ENCODE measurements around the gene TMEM163. TPM values are rescaled to one million over a fixed set of nuclear protein-coding genes. Genes with fewer than 3 reads are reported as not detected.

Gene TMEM163
- total and polyA plus RNA-seq, 8 donors, result 14.8 to 30.5 (median 20.5) TPM

GRCh38 chr2:134601264-134601663 lies 117.5 kb downstream of the TMEM163 start:
- FAIRE-seq (no peak), DNase-seq (no peak), ATAC-seq (peak in 2 of 4 donors; percentile 22 to 23)
- intact Hi-C loops (cut with DNase I), result no loop called here
- no peak overlapping the region for H3K27ac ChIP-seq
- H3K9me3 ChIP-seq, result no peaks in the 10 kb centered on the region
- H3K36me3 ChIP-seq, result no peaks in the 10 kb centered on the region
- TF ChIP-seq CTCF (IDR thresholded peaks at IDR 0.05), result no peak
- 81% methylated on average over 11 of the region's 11 CpGs for WGBS, 2 donors
- H3K4me1 ChIP-seq, result no peaks in the 10 kb centered on the region
- no peaks in the 10 kb centered on the region for H3K27me3 ChIP-seq
- no peak overlapping the region for H3K4me3 ChIP-seq

- no peak overlapping the region for H3K27ac ChIP-seq
- no peak for TF ChIP-seq CTCF (IDR thresholded peaks at IDR 0.05)
- no peaks in the 10 kb centered on the region for H3K9me3 ChIP-seq
- no peak for FAIRE-seq
- H3K27me3 ChIP-seq, result no peaks in the 10 kb centered on the region
- intact Hi-C loops (cut with DNase I), result no loop called here
- H3K4me1 ChIP-seq, result no peaks in the 10 kb centered on the region
- H3K4me3 ChIP-seq, result no peak overlapping the region
- 82 to 84% methylated on average over 2 of the region's 2 CpGs for WGBS, 2 donors
- ATAC-seq, result no peak
- no peaks in the 10 kb centered on the region for H3K36me3 ChIP-seq
- DNase-seq, result no peak
Measured at GRCh38 chr2:134600208-134600607, 118.6 kb downstream of the TMEM163 start.

- FAIRE-seq, result no peak
Measured at GRCh38 chr2:134599236-134599635, 119.6 kb downstream of the TMEM163 start.

GRCh38 chr2:134594399-134594798 lies 124.4 kb downstream of the TMEM163 start:
- Histone ChIP-seq H3K27me3 (no peaks in the 10 kb centered on the region), H3K9me3 (peaks cover 0 to 3% (median 0%) of the 10 kb centered on the region in 4 donors), H3K27ac (no peak overlapping the region), H3K36me3 (no peaks in the 10 kb centered on the region), H3K4me1 (no peaks in the 10 kb centered on the region), H3K4me3 (no peak overlapping the region)
- WGBS, 2 donors, result 56 to 65% methylated on average over 6 of the region's 6 CpGs
- FAIRE-seq (no peak), DNase-seq (no peak), ATAC-seq (peak in 3 of 4 donors; percentile 47 to 76 (median 59))
- intact Hi-C loops (cut with DNase I), result no loop called here
- TF ChIP-seq CTCF (IDR thresholded peaks at IDR 0.05), result no peak

More at GRCh38 chr2:134599236-134599635, 119.6 kb downstream of the TMEM163 start:
- no peak overlapping the region for H3K27ac ChIP-seq
- H3K27me3 ChIP-seq, result no peaks in the 10 kb centered on the region
- intact Hi-C loops (cut with DNase I), result no loop called here
- H3K9me3 ChIP-seq, result no peaks in the 10 kb centered on the region
- WGBS, 2 donors, result 92 to 97% methylated on average over 3 of the region's 3 CpGs
- no peak overlapping the region for H3K4me3 ChIP-seq
- DNase-seq (no peak), ATAC-seq (no peak)
- H3K36me3 ChIP-seq, result no peaks in the 10 kb centered on the region
- no peak for TF ChIP-seq CTCF (IDR thresholded peaks at IDR 0.05)
- no peaks in the 10 kb centered on the region for H3K4me1 ChIP-seq

- Histone ChIP-seq H3K4me3 (no peak overlapping the region), H3K9me3 (peaks cover 0 to 3% (median 0%) of the 10 kb centered on the region in 4 donors), H3K36me3 (no peaks in the 10 kb centered on the region), H3K27me3 (no peaks in the 10 kb centered on the region), H3K4me1 (no peaks in the 10 kb centered on the region), H3K27ac (no peak overlapping the region)
- FAIRE-seq (no peak), DNase-seq (no peak), ATAC-seq (peak; percentile 68 to 89 (median 80))
- no peak for TF ChIP-seq CTCF (IDR thresholded peaks at IDR 0.05)
- intact Hi-C loops (cut with DNase I), result no loop called here
- WGBS, 2 donors, result 71 to 74% methylated on average over 8 of the region's 8 CpGs
Measured at GRCh38 chr2:134593519-134593918, 125.3 kb downstream of the TMEM163 start.
